A673 (cell line): ENCODE measurements around the gene C2CD3. TPM values are rescaled to one million over a fixed set of nuclear protein-coding genes. Genes with fewer than 3 reads are reported as not detected.

Experiments used
- BruUV-seq: library from RNA; stranded (reverse); fragments of 400-500 nt; replicated peaks from 2 replicates; lab custom pipeline; 2021; lab: Mats Ljungman, UMichigan
- CTCF ChIA-PET: fragments of 300-600 bp; sonication (Branson Sonifier 250); formaldehyde crosslinking; loops from one replicate; lab custom pipeline; 2022; ENCODE audit warnings: antibody characterized with exemption; lab: Charles Lee
- POLR2A ChIA-PET: fragments of 300-600 bp; sonication (Branson Sonifier 250); formaldehyde crosslinking; loops from one replicate; lab custom pipeline; 2022; ENCODE audit warnings: antibody characterized with exemption; ENCODE audit not compliant: low non-redundant PET; lab: Charles Lee
- DNase-seq: peaks from one replicate; pipeline ENCODE4 v3.0.0-alpha.2; 2015; ENCODE audit warnings: low spot score
- H3K27ac ChIP-seq: fragments of 200-600 bp; sonication (generic); 2 replicates; pipeline ENCODE4 v1.5.1; 2016; ENCODE audit warnings: mixed run types, low read depth, mild to moderate bottlenecking, mixed read lengths, antibody characterized with exemption, low read length; ENCODE audit not compliant: poor library complexity, severe bottlenecking
- H3K27me3 ChIP-seq: fragments of 200-600 bp; sonication (generic); replicated peaks from 2 replicates; pipeline ENCODE4 v1.6.1; 2017; ENCODE audit warnings: mixed run types, low read depth, mild to moderate bottlenecking, mixed read lengths, antibody characterized with exemption, low read length; ENCODE audit not compliant: insufficient read depth, poor library complexity
- H3K36me3 ChIP-seq: fragments of 200-600 bp; sonication (generic); 2 replicates; pipeline ENCODE4 v1.6.1; 2016; ENCODE audit warnings: mixed run types, mild to moderate bottlenecking, mixed read lengths, antibody characterized with exemption, low read length; ENCODE audit not compliant: insufficient read depth, poor library complexity, severe bottlenecking
- H3K4me1 ChIP-seq: fragments of 200-600 bp; sonication (generic); 2 replicates; pipeline ENCODE4 v1.6.1; 2017; ENCODE audit warnings: mixed run types, mild to moderate bottlenecking, mixed read lengths, antibody characterized with exemption, low read length; ENCODE audit not compliant: insufficient read depth, poor library complexity, severe bottlenecking
- H3K4me3 ChIP-seq: fragments of 200-600 bp; sonication (generic); 2 replicates; pipeline ENCODE4 v1.5.1; 2016; ENCODE audit warnings: low read depth, mixed run types, mild to moderate bottlenecking, mixed read lengths, low read length; ENCODE audit not compliant: poor library complexity, severe bottlenecking
- H3K9me3 ChIP-seq: fragments of 200-600 bp; sonication (generic); 2 replicates; pipeline ENCODE4 v1.6.1; 2016; ENCODE audit warnings: mixed run types, low read depth, mild to moderate bottlenecking, mixed read lengths, antibody characterized with exemption, low read length; ENCODE audit not compliant: poor library complexity, severe bottlenecking
- EZH2 ChIP-seq: fragments of 200-600 bp; sonication (generic); IDR thresholded peaks from 2 replicates; pipeline ENCODE4 v1.6.1; 2017; ENCODE audit warnings: borderline replicate concordance, low read depth, mild to moderate bottlenecking, mixed read lengths, antibody characterized with exemption, low read length; ENCODE audit not compliant: poor library complexity, severe bottlenecking
- intact Hi-C: fragments of 100-400 bp; cut with micrococcal nuclease; formaldehyde crosslinking; loops from one replicate; pipeline ENCODE4 v1.10.0; 2022; ENCODE audit not compliant: unreplicated experiment
- total RNA-seq: library from RNA; stranded (reverse); gene quantifications from 2 replicates; pipeline ENCODE4 v1.2.3, GENCODE V29; 2021
- TF ChIP-seq, protein P1 (sequence below): fragments of 300-800, 200-600 bp; sonication (generic); conservative IDR thresholded peaks from 2 replicates; pipeline ENCODE4 v1.5.1; 2017; ENCODE audit warnings: low read depth, mild to moderate bottlenecking, antibody characterized with exemption, low read length, moderate library complexity, mixed read lengths

Gene C2CD3
- total RNA-seq, 1 experiment from 2014 or later = 49.1 TPM

DNA sequence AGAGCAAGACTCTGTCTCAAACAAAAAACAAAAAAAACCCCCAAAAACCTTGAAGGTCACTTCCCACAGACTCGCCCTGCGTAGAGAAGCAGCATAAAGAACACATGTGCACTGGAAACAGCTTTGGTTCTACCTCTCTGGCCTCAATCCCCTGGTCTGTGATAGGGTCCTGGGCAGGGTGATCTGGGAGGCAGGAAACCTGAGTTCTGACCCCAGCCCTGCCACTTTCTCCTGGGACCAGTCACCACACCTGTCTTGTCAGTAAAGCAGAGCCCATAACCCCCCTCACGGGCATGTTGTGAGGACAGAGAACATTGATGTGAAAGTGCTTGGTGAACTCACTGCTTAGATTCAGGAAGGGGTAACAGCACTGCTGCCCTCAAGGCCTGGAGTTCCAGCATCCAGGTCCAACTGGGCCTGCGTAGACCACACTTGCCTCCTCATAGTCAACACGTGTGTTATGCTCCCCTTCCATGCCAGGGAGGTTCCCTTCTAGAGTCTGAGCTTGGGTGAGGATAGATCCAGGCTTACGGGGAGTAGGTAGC is 199.6 kb downstream of the C2CD3 start:
- no peaks in the 10 kb centered on the region for H3K9me3 ChIP-seq
- ChIA-PET POLR2A (no interaction called here), CTCF (no interaction called here)
- no peaks in the 10 kb centered on the region for H3K4me1 ChIP-seq
- peaks cover 25% of the 10 kb centered on the region for H3K36me3 ChIP-seq
- no peaks in the 10 kb centered on the region for H3K27me3 ChIP-seq
- H3K27ac ChIP-seq = no peak overlapping the region
- BruUV-seq = no TSS peak
- intact Hi-C loops = loop anchor here (5.0 kb wide), 1 partner anchor 476 kb away; no protein-coding TSS in a partner anchor
- TF ChIP-seq, protein P1, sequence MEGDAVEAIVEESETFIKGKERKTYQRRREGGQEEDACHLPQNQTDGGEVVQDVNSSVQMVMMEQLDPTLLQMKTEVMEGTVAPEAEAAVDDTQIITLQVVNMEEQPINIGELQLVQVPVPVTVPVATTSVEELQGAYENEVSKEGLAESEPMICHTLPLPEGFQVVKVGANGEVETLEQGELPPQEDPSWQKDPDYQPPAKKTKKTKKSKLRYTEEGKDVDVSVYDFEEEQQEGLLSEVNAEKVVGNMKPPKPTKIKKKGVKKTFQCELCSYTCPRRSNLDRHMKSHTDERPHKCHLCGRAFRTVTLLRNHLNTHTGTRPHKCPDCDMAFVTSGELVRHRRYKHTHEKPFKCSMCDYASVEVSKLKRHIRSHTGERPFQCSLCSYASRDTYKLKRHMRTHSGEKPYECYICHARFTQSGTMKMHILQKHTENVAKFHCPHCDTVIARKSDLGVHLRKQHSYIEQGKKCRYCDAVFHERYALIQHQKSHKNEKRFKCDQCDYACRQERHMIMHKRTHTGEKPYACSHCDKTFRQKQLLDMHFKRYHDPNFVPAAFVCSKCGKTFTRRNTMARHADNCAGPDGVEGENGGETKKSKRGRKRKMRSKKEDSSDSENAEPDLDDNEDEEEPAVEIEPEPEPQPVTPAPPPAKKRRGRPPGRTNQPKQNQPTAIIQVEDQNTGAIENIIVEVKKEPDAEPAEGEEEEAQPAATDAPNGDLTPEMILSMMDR = no peak
- TF ChIP-seq EZH2 = no peak
- H3K4me3 ChIP-seq = no peak overlapping the region
- DNase-seq = no peak

DNA sequence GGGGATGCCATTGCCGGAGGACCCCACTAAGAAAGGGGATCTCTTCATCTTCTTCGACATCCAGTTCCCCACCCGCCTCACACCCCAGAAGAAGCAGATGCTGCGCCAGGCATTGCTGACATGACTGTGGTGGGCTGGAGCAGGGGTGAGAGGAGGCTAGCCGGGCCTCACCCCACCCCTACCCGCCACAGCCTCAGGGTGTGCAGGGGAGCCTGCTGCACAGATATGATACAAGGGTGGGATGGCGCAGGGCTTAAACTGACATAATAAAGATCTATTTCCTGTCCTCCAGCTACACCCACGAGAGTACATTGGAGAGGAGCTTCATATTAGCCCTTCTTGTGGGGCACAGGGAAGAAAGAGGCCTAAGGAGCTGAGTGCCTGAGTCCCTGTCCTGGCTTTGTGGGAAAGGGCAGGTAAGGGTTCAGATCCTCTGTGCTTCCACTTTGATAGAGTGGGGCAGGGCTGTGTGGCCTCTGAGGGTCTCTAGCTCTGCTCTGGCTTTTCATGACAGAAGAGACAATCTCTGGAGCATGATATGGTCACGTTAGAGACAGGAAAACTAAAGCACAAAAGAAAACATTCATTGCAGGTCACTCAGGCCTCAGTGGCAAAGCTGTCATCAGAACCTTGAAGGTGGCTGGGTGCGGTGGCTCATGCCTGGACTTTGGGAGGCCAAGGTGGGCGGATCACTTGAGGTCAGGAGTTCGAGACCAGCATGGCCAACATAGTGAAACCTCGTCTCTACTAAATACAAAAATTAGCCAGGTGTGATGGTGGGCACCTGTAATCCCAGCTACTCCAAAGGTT is 200.6 kb downstream of the C2CD3 start:
- Histone ChIP-seq H3K27me3 (no peaks in the 10 kb centered on the region), H3K4me1 (no peaks in the 10 kb centered on the region), H3K36me3 (peaks cover 14% of the 10 kb centered on the region), H3K4me3 (no peak overlapping the region), H3K9me3 (no peaks in the 10 kb centered on the region), H3K27ac (no peak overlapping the region)
- POLR2A ChIA-PET = interaction anchor here (1.1 kb wide), 1 partner anchor 12 kb away, joined by 4 read pairs; the partner anchor contains the start of gene UCP2
- CTCF ChIA-PET = no interaction called here
- TF ChIP-seq, protein P1 = no peak
- no peak for TF ChIP-seq EZH2
- no TSS peak for BruUV-seq
- DNase-seq = no peak
- intact Hi-C loops = loop anchor here (5.0 to 10.0 kb wide), 2 partner anchors 355 to 477 kb away; no protein-coding TSS in a partner anchor

DNA sequence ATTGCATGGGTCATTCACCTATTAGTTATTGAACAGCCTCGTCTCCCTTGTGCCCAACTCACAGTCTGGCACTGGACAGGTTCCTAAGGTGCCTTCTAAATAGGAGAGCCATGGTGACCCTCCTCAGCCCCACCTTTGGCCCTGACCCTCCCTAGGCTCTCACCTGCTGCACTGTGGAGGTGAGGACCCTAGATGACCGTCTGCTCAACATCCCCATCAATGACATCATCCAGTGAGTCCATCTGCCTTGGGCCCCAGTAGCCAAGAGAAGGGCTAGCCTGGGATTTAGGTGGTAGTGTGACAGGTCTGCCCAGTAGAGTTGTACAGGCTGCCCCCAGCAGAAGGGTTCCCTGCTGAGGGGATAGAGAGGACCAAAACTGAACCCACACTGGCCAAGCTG is 201.7 kb downstream of the C2CD3 start:
- no peaks in the 10 kb centered on the region for H3K27me3 ChIP-seq
- no peaks in the 10 kb centered on the region for H3K9me3 ChIP-seq
- H3K27ac ChIP-seq = no peak overlapping the region
- TF ChIP-seq EZH2 = no peak
- TF ChIP-seq, protein P1 = no peak
- no TSS peak for BruUV-seq
- DNase-seq = no peak
- POLR2A ChIA-PET = no interaction called here
- intact Hi-C loops = loop anchor here (10.0 kb wide), 1 partner anchor 356 kb away; no protein-coding TSS in a partner anchor
- peaks cover 8% of the 10 kb centered on the region for H3K4me1 ChIP-seq
- CTCF ChIA-PET = no interaction called here
- H3K36me3 ChIP-seq = peaks cover 3% of the 10 kb centered on the region
- H3K4me3 ChIP-seq = no peak overlapping the region
